ENCODE data around the gene OTX2.

GRCh38 chr14:56846970-56847930 lies 37.0 kb upstream of the OTX2 start:
- TF ChIP-seq CTCF (IDR thresholded peaks at IDR 0.05) (no peak), USF2 (IDR thresholded peaks at IDR 0.05; ENCODE audit: borderline replicate concordance, low read depth, low read length) (no peak), FOSL2 (IDR thresholded peaks at IDR 0.05; ENCODE audit: borderline replicate concordance, low read depth) (no peak), EP300 (IDR thresholded peaks at IDR 0.05; ENCODE audit: borderline replicate concordance in 1 of 2, low read depth in 1 of 2, low read length in 1 of 2) (no peak), FOXJ3 (CRISPR knock-in tag; IDR thresholded peaks at IDR 0.05) (no peak), RAD21 (IDR thresholded peaks at IDR 0.05; ENCODE audit: low read length) (no peak), PBX3 (IDR thresholded peaks at IDR 0.05) (no peak), POLR2AphosphoS5 (IDR thresholded peaks at IDR 0.05; ENCODE audit: low read depth, low read length) (no peak)
